Vagina (tissue), 2 donors: Measurements from ENCODE around the gene CYB561A3. TPM values are rescaled to one million over a fixed set of nuclear protein-coding genes. Genes with fewer than 3 reads are reported as not detected.

ENCODE experiments used
- DNase-seq, 2 donors: peaks; one replicate each; pipeline ENCODE4 v3.0.0-alpha.2; 2017; ENCODE audit errors: extremely low spot score in 2 of 2
- H3K27ac ChIP-seq: fragments of 200-600 bp; sonication (generic); one replicate; pipeline ENCODE4 v1.5.1; 2019
- H3K27me3 ChIP-seq: fragments of 200-600 bp; sonication (generic); one replicate; pipeline ENCODE4 v1.5.1; 2019
- H3K36me3 ChIP-seq, 2 donors: fragments of 200-600 bp; sonication (generic); one replicate each; pipeline ENCODE4 v1.5.1; 2017 to 2019
- H3K4me1 ChIP-seq: fragments of 200-600 bp; sonication (generic); one replicate; pipeline ENCODE4 v1.5.1; 2019
- H3K4me3 ChIP-seq, 2 donors: fragments of 200-600 bp; sonication (generic); 1 replicate in 1 of 2; 2 replicates in 1 of 2; pipeline ENCODE4 v1.5.1; 2016 to 2019
- H3K9me3 ChIP-seq: fragments of 200-600 bp; sonication (generic); one replicate; pipeline ENCODE4 v1.5.1; 2019
- CTCF ChIP-seq, 3 experiments: fragments of 450-650 bp in 2 of 3; fragments of 200-600 bp in 1 of 3; sonication (generic) in 1 of 3; IDR thresholded peaks; one replicate each; pipeline ENCODE4 v1.5.1; 2017 to 2019; ENCODE audit warnings: antibody characterized with exemption in 3 of 3, mild to moderate bottlenecking in 2 of 3, moderate library complexity in 2 of 3
- POLR2A ChIP-seq, 2 donors: fragments of 450-650 bp; IDR thresholded peaks; one replicate each; pipeline ENCODE4 v1.6.1; 2017; ENCODE audit warnings: antibody characterized with exemption in 2 of 2, mild to moderate bottlenecking in 2 of 2, moderate library complexity in 2 of 2
- POLR2AphosphoS5 ChIP-seq, 2 donors: sonication (generic); formaldehyde crosslinking; IDR thresholded peaks; one replicate each; pipeline ENCODE4 v1.9.0; 2017; ENCODE audit warnings: antibody characterized with exemption in 2 of 2, mild to moderate bottlenecking in 2 of 2, low read depth in 1 of 2; ENCODE audit not compliant: insufficient read depth in 1 of 2
- intact Hi-C: fragments of 100-400 bp; cut with DNase I; formaldehyde crosslinking; loops from one replicate; pipeline ENCODE4 v1.15.1; 2023
- total RNA-seq: library from RNA; depleted of rRNA; stranded (reverse); fragments of >200 nt; gene quantifications from one replicate; pipeline ENCODE4 v1.2.3, GENCODE V29; 2016

The CYB561A3 gene
- total RNA-seq, 1 donor from 2014 or later: 26.5 TPM

GRCh38 chr11:61369372-61370348, 8.0 kb upstream of the CYB561A3 start:
- TF ChIP-seq POLR2A (IDR thresholded peaks at IDR 0.05) (no peak), POLR2AphosphoS5 (IDR thresholded peaks at IDR 0.05; ENCODE audit: insufficient read depth in 1 of 2, low read depth in 1 of 2) (peak; percentile 66 to 77)
- no peak overlapping the region for H3K4me3 ChIP-seq
- H3K9me3 ChIP-seq: no peaks in the 10 kb centered on the region
- H3K27ac ChIP-seq: peak overlapping the region; percentile 68
- H3K27me3 ChIP-seq: no peaks in the 10 kb centered on the region
- DNase-seq: no peak
- H3K36me3 ChIP-seq: peaks cover 0 to 46% of the 10 kb centered on the region in 2 donors
- peaks cover 23% of the 10 kb centered on the region for H3K4me1 ChIP-seq
- intact Hi-C loops: no loop called here

DNA sequence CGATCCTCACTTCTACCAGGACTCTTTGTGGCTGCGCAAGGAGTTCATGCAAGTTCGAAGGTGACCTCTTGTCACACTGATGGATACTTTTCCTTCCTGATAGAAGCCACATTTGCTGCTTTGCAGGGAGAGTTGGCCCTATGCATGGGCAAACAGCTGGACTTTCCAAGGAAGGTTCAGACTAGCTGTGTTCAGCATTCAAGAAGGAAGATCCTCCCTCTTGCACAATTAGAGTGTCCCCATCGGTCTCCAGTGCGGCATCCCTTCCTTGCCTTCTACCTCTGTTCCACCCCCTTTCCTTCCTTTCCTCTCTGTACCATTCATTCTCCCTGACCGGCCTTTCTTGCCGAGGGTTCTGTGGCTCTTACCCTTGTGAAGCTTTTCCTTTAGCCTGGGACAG, 7.0 kb upstream of the CYB561A3 start:
- intact Hi-C loops: no loop called here
- no peak for DNase-seq
- H3K27ac ChIP-seq: no peak overlapping the region

DNA sequence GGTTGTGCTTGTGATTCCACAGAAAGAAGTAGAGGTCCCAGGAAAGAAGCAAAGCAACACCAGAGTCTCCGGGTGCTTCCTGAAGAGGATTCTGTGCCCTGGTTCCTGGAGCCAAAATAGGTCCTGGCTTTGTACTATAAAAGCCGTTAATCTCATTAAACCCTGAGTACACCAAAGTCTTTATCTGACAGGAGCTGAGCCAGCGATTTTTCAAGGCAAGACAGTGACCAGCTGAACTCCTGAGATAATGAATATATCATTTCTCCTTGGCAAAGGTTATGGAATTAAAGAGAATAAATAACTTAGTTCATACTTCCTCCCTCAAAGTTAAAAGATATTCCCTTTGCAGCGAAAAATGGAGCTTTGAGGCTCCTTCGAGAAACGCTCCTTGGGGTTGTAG, 5.7 kb upstream of the CYB561A3 start:
- Histone ChIP-seq H3K27ac (no peak overlapping the region), H3K4me1 (peaks cover 37% of the 10 kb centered on the region), H3K36me3 (peaks cover 0 to 51% of the 10 kb centered on the region in 2 donors), H3K9me3 (no peaks in the 10 kb centered on the region), H3K4me3 (no peak overlapping the region), H3K27me3 (no peaks in the 10 kb centered on the region)
- TF ChIP-seq POLR2AphosphoS5 (IDR thresholded peaks at IDR 0.05; ENCODE audit: insufficient read depth in 1 of 2, low read depth in 1 of 2): no peak
- intact Hi-C loops: no loop called here
- DNase-seq: no peak

More for the DNA sequence above, 7.0 kb upstream of the CYB561A3 start:
- Histone ChIP-seq H3K9me3 (no peaks in the 10 kb centered on the region), H3K4me3 (no peak overlapping the region), H3K36me3 (peaks cover 0 to 51% of the 10 kb centered on the region in 2 donors), H3K4me1 (peaks cover 24% of the 10 kb centered on the region), H3K27me3 (no peaks in the 10 kb centered on the region)
- no peak for TF ChIP-seq POLR2A (IDR thresholded peaks at IDR 0.05)
- no peak for TF ChIP-seq POLR2AphosphoS5 (IDR thresholded peaks at IDR 0.05; ENCODE audit: insufficient read depth in 1 of 2, low read depth in 1 of 2)
- no peak for TF ChIP-seq CTCF (IDR thresholded peaks at IDR 0.05)

- no peaks in the 10 kb centered on the region for H3K9me3 ChIP-seq
- TF ChIP-seq POLR2A (IDR thresholded peaks at IDR 0.05) (no peak), POLR2AphosphoS5 (IDR thresholded peaks at IDR 0.05; ENCODE audit: insufficient read depth in 1 of 2, low read depth in 1 of 2) (no peak), CTCF (IDR thresholded peaks at IDR 0.05) (no peak)
- H3K27me3 ChIP-seq: no peaks in the 10 kb centered on the region
- no peak overlapping the region for H3K4me3 ChIP-seq
- intact Hi-C loops: no loop called here
- no peak overlapping the region for H3K27ac ChIP-seq
- DNase-seq: no peak
- H3K4me1 ChIP-seq: peaks cover 41% of the 10 kb centered on the region
- peaks cover 0 to 47% of the 10 kb centered on the region in 2 donors for H3K36me3 ChIP-seq
Observed at GRCh38 chr11:61364012-61364675, 2.5 kb upstream of the CYB561A3 start.

DNA sequence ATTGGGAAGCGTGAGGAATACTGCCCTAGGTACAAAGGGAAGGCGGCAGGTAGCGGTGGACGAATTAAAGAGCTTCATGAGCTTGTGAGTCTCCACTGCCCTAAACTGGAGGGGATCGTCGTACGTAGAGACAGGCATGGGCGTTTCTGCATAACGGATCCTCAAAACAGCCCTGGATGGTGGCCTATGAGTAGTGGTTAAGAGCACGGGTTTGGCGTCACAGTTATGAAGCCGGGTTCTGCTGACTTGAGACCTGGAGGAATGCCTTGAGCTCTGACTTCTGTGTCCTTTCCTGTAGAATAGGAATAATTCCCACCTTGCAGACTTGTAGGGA, 827 bp upstream of the CYB561A3 start:
- peaks cover 42% of the 10 kb centered on the region for H3K4me1 ChIP-seq
- no peaks in the 10 kb centered on the region for H3K9me3 ChIP-seq
- H3K27ac ChIP-seq: peak overlapping the region; percentile 83
- no peak for DNase-seq
- no peaks in the 10 kb centered on the region for H3K27me3 ChIP-seq
- peak overlapping the region; percentile 56 to 72 for H3K4me3 ChIP-seq
- H3K36me3 ChIP-seq: peaks cover 0 to 32% of the 10 kb centered on the region in 2 donors
- intact Hi-C loops: no loop called here
- TF ChIP-seq POLR2AphosphoS5 (IDR thresholded peaks at IDR 0.05; ENCODE audit: insufficient read depth in 1 of 2, low read depth in 1 of 2) (no peak), POLR2A (IDR thresholded peaks at IDR 0.05) (no peak), CTCF (IDR thresholded peaks at IDR 0.05) (no peak)
